ENCODE data around the gene LRP4. TPM values are rescaled to one million over a fixed set of nuclear protein-coding genes. Genes with fewer than 3 reads are reported as not detected.

LRP4 gene
- polyA plus RNA-seq, 1 donor (not counting 4 experiments of a cell fraction or from before 2014, with no cell fraction given) = 3.4 TPM

GRCh38 chr11:46856605-46857343, 61.6 kb downstream of the LRP4 start:
- Histone ChIP-seq H3K27ac (ENCODE audit: control insufficient read depth, insufficient read depth, low read length) (no peak overlapping the region), H3K9ac (ENCODE audit: control insufficient read depth, extremely low read depth, insufficient read depth, low read length) (no peak overlapping the region), H3K9me3 (ENCODE audit: control insufficient read depth, low read depth, low read length) (no peaks in the 10 kb centered on the region), H2AFZ (ENCODE audit: control insufficient read depth, low read length) (no peak overlapping the region), H4K20me1 (ENCODE audit: control insufficient read depth, extremely low read depth, insufficient read depth, low read length) (no peaks in the 10 kb centered on the region), H3K4me2 (ENCODE audit: control insufficient read depth, extremely low read depth, insufficient read depth, low read depth, low read length) (no peak overlapping the region), H3K4me1 (ENCODE audit: control insufficient read depth, extremely low read depth, insufficient read depth, low read length) (no peaks in the 10 kb centered on the region), H3K27me3 (ENCODE audit: control insufficient read depth, extremely low read depth, insufficient read depth, low read length) (no peaks in the 10 kb centered on the region), H3K79me2 (ENCODE audit: control insufficient read depth, insufficient read depth, low read length) (no peaks in the 10 kb centered on the region), H3K4me3 (ENCODE audit: control insufficient read depth in 2 of 3, extremely low read depth in 1 of 3, insufficient read depth in 2 of 3, low read depth in 1 of 3, low read length in 3 of 3) (no peak overlapping the region), H3K9me1 (ENCODE audit: control insufficient read depth, extremely low read depth, insufficient read depth, low read length) (no peaks in the 10 kb centered on the region), H3K36me3 (ENCODE audit: control insufficient read depth in 2 of 2, extremely low read depth in 1 of 2, insufficient read depth in 2 of 2, low read length in 2 of 2) (peaks cover 0 to 3% of the 10 kb centered on the region in 2 experiments)
- dilution Hi-C loops (cut with MboI; ENCODE audit: extremely low pct_ligation_motif_present, low sequenced_read_pairs) = no loop called here
- FAIRE-seq = no peak
- DNase-seq (ENCODE audit: low read depth, low spot score) = no peak
- no peak for TF ChIP-seq EZH2 (IDR thresholded peaks at IDR 0.05; ENCODE audit: low read length)

- H3K4me3 ChIP-seq (ENCODE audit: control insufficient read depth in 2 of 3, extremely low read depth in 1 of 3, insufficient read depth in 2 of 3, low read depth in 1 of 3, low read length in 3 of 3) = no peak overlapping the region
- H3K9ac ChIP-seq (ENCODE audit: control insufficient read depth, extremely low read depth, insufficient read depth, low read length) = no peak overlapping the region
- no peaks in the 10 kb centered on the region for H3K27me3 ChIP-seq (ENCODE audit: control insufficient read depth, extremely low read depth, insufficient read depth, low read length)
- FAIRE-seq = no peak
- H3K4me1 ChIP-seq (ENCODE audit: control insufficient read depth, extremely low read depth, insufficient read depth, low read length) = no peaks in the 10 kb centered on the region
- no peak overlapping the region for H3K4me2 ChIP-seq (ENCODE audit: control insufficient read depth, extremely low read depth, insufficient read depth, low read depth, low read length)
- peaks cover 0 to 3% of the 10 kb centered on the region in 2 experiments for H3K36me3 ChIP-seq (ENCODE audit: control insufficient read depth in 2 of 2, extremely low read depth in 1 of 2, insufficient read depth in 2 of 2, low read length in 2 of 2)
- DNase-seq (ENCODE audit: low read depth, low spot score) = no peak
- H3K27ac ChIP-seq (ENCODE audit: control insufficient read depth, insufficient read depth, low read length) = no peak overlapping the region
- no peaks in the 10 kb centered on the region for H4K20me1 ChIP-seq (ENCODE audit: control insufficient read depth, extremely low read depth, insufficient read depth, low read length)
- dilution Hi-C loops (cut with MboI; ENCODE audit: extremely low pct_ligation_motif_present, low sequenced_read_pairs) = no loop called here
- no peaks in the 10 kb centered on the region for H3K9me3 ChIP-seq (ENCODE audit: control insufficient read depth, low read depth, low read length)
- no peak overlapping the region for H2AFZ ChIP-seq (ENCODE audit: control insufficient read depth, low read length)
- TF ChIP-seq CTCF (optimal IDR thresholded peaks at IDR 0.05 in 1 of 3, IDR thresholded peaks at IDR 0.05 in 1 of 3, conservative IDR thresholded peaks at IDR 0.05 in 1 of 3; ENCODE audit: extremely low read depth in 1 of 3, insufficient read depth in 2 of 3, low read length in 3 of 3) = no peak
- no peak for TF ChIP-seq EZH2 (IDR thresholded peaks at IDR 0.05; ENCODE audit: low read length)
- H3K9me1 ChIP-seq (ENCODE audit: control insufficient read depth, extremely low read depth, insufficient read depth, low read length) = no peaks in the 10 kb centered on the region
- H3K79me2 ChIP-seq (ENCODE audit: control insufficient read depth, insufficient read depth, low read length) = no peaks in the 10 kb centered on the region
These were observed 62.5 kb downstream of the LRP4 start for GRCh38 chr11:46855863-46856262.

Measured in keratinocyte (primary cell).